Muscle of back (tissue), 11 donors: ENCODE measurements around the gene TKFC. TPM values are rescaled to one million over a fixed set of nuclear protein-coding genes. Genes with fewer than 3 reads are reported as not detected.

Source experiments
- DNase-seq, 3 donors: peaks; one replicate each; pipeline versions ENCODE4 v3.0.0 to v3.0.0-alpha.2; 2013
- polyA plus RNA-seq, 10 donors: library from polyadenylated mRNA; unstranded; fragments of 120-200 nt; gene quantifications; one replicate each; pipeline ENCODE4 v1.2.1, GENCODE V29; 2013; ENCODE audit not compliant: insufficient read length in 10 of 10

The TKFC gene
- polyA plus RNA-seq, 10 donors, result 12.4 to 21.5 (median 18.5) TPM

GRCh38 chr11:61345170-61345610 is 12.2 kb downstream of the TKFC start:
- DNase-seq, result peak in 1 of 3 donors; percentile 51

- no peak for DNase-seq
These were observed 13.2 kb downstream of the TKFC start for GRCh38 chr11:61345954-61346843.

GRCh38 chr11:61347916-61348461 is 15.0 kb downstream of the TKFC start:
- peak in 1 of 3 donors; percentile 15 for DNase-seq

GRCh38 chr11:61349189-61349751 is 16.2 kb downstream of the TKFC start:
- no peak for DNase-seq

- no peak for DNase-seq
These were observed 16.9 kb downstream of the TKFC start for GRCh38 chr11:61349916-61350315.

- DNase-seq, result no peak
These were observed 17.3 kb downstream of the TKFC start for GRCh38 chr11:61350336-61350735.

- DNase-seq, result no peak
These were observed 17.8 kb downstream of the TKFC start for GRCh38 chr11:61350803-61351202.

- no peak for DNase-seq
These were observed 19.0 kb downstream of the TKFC start for GRCh38 chr11:61352038-61352437.

GRCh38 chr11:61353131-61354067 is 20.4 kb downstream of the TKFC start:
- no peak for DNase-seq

GRCh38 chr11:61354208-61354607 is 21.2 kb downstream of the TKFC start:
- DNase-seq, result no peak

GRCh38 chr11:61356706-61357105 is 23.7 kb downstream of the TKFC start:
- DNase-seq, result no peak

- DNase-seq, result no peak
These were observed 24.3 kb downstream of the TKFC start for GRCh38 chr11:61357233-61357893.

- no peak for DNase-seq
These were observed 24.8 kb downstream of the TKFC start for GRCh38 chr11:61357894-61358239.

- no peak for DNase-seq
These were observed 25.5 kb downstream of the TKFC start for GRCh38 chr11:61358566-61358965.

GRCh38 chr11:61359516-61359915 is 26.5 kb downstream of the TKFC start:
- DNase-seq, result no peak

- DNase-seq, result peak in 1 of 3 donors; percentile 16
These were observed 28.3 kb downstream of the TKFC start for GRCh38 chr11:61361237-61361740.

GRCh38 chr11:61361741-61362541 is 28.9 kb downstream of the TKFC start, which contains the start of the genes CYB561A3 and TMEM138:
Gene CYB561A3, minus strand, starts transcription at chr11:61361882. Its CDS starts 5,169 bp downstream, at chr11:61356713.
Gene TMEM138, plus strand, starts transcription at chr11:61362374. Its CDS starts 2,017 bp downstream, at chr11:61364391.
- DNase-seq, result peak; percentile 92 to 98 (median 93)

GRCh38 chr11:61362542-61362875 is 29.5 kb downstream of the TKFC start:
- peak in 1 of 3 donors; percentile 14 for DNase-seq

GRCh38 chr11:61364012-61364675 is 31.1 kb downstream of the TKFC start:
- DNase-seq, result no peak
